Fibroblast of skin of scalp (primary cell): ENCODE data around the gene GPBP1L1.
"Not testable (repeated sequence)": the region's sequence is repeated elsewhere in the genome, so short reads cannot be mapped to it uniquely, and the experiment has no call there.

Source experiments
- DNase-seq: peaks from one replicate; pipeline ENCODE4 v3.0.0-alpha.2; 2013

GPBP1L1 gene

DNA sequence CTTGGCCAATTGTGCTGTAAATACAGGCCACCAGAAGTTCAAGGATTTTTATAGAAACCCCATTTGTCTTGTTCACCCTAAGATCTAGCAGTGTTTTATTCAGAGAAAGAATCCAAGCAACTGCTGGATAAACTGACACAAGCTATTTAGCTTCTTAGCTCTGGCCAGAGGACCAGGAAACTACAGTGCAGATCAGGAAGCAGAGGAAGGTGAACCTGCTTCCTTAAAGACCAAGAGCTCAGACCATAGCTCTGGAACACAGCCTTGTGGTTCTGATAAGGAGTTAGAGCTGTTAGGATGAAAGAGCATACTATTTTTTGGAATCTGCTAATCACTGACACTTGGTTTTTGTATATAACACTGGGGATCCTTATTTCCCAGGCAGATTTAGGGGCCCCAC is 57.3 kb downstream of the GPBP1L1 start:
- no peak for DNase-seq

DNA sequence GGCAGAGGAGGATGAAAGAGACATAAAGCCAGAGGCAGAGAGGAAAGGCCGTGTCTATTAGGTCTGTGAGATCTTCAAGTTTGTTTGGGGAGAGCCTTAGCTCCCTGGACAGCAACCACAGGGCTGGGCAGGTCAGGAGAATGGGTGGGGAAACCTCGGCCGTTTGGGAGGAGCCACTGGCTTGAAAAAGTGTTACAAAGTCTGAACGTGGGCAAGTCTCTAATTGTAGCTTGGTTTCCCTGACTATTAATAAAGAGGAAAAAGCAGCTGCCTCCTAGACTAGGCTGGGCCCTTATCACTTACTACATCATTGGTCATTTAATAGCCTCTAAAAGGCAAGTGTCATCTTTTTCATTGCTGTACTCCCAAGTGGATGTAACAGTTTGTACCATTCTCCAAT is 62.4 kb downstream of the GPBP1L1 start, which contains the start of gene CCDC17:
Gene CCDC17, minus strand, starts transcription at position 83 of the 400 bp plus-strand sequence. CDS start 145 bp downstream, outside the sequence.
- no peak for DNase-seq

DNA sequence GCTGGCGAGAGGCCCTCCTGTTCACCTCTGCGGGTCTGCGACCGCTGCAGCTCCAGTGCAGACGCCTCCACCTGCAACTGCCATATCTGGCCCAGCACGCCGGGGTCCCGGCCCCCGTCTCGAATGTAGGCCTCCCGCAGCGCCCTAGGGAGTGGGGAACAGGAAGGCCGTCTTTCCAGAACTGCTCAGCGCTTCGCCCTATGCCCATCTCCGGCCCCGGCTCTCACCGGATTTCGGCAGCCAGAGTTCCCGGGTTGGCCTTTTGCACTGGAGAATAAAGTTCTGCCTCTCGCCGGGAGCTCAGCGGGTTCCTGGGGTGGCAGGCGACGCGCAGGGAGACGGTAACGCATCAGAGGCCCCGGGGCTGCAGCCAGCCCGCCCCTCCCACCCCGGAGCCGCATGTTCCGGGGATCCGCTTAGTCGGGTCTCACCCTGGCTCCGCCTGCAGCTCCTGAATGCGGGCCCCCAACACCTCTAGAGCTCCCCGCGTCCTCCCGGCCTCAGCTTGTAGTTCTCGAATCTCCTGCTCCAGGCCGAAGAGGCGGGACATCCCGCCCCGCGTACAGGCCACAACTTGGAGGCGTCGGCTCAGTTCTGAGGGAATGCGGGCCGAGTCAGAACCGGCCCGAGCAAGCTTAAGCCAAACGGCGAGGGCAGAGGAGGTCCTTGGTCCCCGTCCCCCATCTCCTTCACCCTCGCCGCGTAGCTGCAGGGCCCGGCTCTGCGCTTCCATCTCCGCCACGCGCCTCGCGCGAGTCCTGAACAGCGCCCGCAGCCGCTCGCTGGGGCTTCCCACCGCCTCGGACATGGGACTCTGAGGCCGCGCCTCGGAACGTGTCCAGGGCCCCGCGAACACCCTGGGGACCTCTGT is 63.6 kb downstream of the GPBP1L1 start:
- no peak for DNase-seq

DNA sequence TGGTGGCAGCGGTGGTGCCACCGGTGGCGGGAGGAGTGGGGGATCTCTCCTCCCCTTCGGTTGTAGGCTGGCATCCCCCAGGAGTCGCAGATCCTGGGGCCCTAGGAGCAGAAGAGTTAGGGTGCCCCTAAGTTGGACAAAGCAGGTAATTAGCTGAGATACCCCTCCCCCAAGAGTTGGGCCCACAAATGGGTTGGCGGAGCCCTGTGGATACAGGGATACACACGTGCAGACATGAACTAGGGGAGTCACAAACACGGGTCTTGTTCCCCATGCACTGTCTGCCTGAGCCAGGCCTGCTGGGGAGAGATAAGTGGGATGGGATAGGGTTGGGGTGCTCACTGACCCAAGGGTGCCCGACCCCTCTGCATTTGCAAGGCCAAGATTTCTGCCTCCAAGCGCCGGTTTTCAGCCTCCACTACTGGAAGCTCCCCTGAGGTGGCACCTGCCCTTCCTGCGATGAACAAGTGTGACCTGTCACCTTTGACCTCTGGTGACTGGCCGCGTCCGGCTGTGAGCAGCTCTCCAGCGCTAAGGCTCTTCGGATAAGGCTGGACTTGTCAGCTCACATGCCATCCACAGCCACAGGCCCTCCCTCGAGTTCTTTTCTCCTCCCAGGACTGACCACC is 64.3 kb downstream of the GPBP1L1 start:
- no peak for DNase-seq

DNA sequence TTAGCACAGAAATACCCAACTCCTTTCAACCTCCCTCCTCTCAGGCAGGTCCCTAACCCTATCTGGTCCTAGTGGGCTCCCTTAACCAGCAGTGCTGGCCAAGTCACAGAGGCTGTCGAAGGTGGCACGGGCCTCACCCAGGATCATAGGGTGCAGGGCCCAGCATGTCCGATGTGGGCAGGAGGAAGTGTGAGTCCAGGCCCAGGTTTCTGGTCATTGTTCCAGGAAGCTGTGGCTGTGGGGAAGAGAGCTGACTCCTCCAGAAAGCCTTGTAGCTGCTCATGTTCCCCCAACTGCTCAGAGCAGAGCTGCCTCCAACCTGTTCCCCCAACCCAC is 64.9 kb downstream of the GPBP1L1 start:
- no peak for DNase-seq

DNA sequence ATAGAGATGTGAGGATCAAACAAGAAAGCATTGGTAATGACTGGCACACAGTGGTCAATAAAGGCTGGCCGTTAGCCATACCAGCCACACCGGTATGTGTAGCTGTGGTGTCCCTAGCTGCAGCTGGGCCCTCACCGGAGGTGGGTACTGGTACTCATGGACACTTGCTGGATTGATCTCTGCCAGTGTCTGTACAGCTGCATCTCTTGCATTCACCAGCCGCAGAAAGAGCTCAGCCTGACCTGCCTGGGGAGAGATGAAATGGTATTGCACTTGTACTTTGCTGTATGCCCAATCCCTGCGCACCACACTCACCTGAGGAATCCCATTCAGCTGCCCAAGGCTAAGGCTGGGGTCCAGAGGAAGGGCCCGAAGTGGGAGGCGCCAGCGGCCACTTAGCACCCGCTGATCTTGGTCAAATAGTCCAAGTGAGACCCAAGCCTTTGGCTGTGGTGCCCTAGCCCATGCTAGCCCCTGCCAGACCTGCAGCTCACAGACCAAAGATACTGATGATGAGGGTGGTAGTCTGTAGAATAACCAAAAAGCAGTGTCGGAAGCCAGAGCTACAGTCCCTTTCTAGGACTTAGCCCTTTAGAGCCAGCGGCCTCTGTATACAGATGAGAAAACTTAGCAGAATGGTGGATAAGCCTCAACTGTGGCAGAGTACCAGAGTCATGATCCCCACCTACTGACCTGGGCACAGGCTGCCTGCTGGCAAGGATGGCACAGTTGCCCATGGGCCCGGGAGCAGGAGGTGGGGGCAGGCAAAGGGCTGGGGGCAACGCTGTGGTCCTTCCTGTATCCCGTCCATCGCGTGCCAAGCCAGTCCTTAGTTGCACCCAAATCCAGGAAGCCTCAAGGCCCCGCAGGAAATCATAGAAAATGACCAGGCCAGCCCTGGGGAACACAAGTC is 65.5 kb downstream of the GPBP1L1 start:
- no peak for DNase-seq

DNA sequence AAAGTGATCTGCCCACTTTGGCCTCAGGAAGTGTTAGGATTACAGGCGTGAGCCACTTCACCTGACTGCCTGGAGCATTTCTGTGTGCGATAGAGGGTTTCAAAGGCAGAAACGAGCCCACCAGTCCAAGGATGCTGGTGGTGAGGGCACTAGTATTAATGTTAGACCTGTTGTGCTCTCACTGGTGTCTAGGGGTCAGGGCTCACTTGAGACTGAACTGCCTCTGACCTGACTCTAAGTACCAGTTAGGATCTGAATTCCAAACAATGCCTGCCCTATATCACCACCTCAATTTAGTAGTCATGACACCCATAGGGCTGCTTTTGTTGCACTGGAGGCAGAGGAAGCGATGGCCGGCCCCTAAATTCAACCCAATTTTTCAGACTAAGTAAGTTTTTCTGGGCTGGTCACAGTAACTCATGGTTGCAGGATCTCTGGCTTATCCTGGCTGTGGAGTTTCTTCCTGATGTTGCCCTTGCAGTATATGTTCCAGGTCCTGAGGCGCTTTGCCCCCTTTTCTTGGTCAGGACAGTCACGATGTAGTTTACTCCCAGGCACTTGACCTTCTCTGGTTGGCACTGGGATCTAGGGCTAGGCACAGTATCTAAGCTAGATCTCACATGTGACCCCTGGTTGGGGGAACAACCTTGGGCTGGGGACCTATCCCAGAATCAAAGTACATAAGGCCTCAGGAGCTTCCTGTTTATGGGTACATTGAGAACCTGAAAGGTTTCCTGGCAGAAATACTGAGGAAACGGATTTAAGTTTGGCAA is 67.0 kb downstream of the GPBP1L1 start:
- no peak for DNase-seq

DNA sequence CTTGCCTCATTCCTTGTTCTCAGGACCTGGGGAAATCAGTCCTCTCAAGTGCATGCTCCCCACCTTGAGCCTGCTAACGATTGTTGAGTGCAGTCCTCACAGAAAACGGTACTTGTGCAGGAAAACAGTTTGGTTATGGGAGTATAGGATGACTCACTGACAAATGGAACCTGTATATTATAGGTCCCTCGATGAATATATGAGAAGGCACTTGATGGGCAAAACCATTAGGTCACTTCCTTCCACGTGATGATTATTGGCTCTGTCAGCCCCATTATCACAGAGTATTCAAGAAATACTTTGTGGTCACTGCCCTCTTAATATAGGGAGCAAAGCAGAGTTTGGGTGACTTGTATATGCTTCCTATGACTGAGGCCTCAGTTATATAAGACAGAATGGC is 68.7 kb downstream of the GPBP1L1 start:
- DNase-seq, result peak; percentile 6

DNA sequence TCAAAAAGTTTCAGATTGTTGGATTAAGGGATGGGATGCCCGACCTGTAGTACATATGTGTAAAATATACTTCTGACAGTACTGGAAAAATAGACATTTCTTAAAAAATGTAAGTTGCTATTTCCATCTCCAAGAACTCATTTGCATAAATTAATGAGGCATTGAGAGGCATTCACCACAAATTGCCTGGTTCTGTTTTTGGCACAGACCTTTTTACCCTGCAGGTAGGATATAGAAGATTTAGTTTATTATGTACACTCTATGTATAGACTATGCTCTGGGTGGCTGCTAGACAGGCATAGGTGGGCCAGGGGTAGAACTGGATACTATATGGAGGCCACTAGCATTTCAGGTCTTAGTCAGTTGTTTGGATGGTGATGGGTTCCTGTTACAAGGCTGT is 70.4 kb downstream of the GPBP1L1 start:
- DNase-seq, result no peak

DNA sequence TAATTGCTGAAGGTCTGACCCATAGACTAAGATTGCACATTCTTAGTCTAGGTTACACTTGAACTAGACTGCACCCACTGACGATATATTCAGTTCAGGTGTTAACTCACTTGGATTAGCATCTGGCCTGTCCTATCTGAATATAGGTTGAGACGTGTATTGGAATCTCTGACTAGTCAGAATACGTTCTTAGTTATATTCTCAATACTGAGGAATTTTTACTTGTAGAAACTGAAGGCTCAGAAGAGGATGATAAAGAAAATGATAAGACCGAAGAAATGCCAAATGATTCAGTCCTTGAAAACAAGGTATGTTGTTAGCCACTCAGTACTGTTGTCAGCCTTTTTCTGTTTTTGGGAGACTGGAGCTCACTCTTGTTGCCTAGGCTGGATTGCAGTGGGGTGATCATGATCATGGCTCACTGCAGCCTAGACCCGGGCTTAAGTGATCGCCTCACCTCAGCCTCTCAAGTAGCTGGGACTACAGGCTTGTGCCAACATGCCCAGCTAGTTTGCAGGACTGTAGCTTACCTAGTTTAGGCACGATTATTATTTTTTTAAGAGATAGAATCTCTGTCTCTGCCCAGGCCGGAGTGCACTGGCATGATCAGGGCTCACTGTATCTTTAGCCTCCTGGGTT is 73.3 kb downstream of the GPBP1L1 start:
- no peak for DNase-seq

DNA sequence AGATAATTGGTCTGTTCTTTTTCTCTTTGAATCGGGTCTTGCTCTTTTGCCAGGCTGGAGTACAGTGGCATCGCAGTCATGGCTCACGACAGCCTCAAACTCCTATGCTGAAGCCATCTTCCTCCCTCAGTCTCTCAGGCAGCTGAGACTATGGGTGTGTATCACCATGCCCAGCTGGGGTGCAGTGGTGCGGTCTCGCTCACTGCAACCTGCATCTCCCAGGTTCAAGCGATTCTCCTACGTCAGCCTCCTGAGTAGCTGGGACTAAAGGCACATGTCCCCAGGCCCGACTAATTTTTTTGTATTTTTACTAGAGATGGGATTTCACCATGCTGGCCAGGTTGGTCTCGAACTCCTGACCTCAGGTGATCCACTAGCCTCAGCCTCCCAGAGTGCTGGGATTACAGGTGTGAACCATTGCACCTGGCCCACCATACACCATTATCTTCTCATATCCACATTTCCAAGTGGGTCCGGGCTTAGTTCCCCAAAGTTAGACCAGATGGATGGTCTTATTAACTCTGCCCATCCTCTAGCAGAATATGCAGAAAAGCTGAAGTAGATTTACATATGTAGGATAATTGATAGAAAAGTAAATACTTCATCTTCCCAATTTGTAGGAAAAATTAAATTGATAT is 75.6 kb downstream of the GPBP1L1 start:
- DNase-seq, result no peak

DNA sequence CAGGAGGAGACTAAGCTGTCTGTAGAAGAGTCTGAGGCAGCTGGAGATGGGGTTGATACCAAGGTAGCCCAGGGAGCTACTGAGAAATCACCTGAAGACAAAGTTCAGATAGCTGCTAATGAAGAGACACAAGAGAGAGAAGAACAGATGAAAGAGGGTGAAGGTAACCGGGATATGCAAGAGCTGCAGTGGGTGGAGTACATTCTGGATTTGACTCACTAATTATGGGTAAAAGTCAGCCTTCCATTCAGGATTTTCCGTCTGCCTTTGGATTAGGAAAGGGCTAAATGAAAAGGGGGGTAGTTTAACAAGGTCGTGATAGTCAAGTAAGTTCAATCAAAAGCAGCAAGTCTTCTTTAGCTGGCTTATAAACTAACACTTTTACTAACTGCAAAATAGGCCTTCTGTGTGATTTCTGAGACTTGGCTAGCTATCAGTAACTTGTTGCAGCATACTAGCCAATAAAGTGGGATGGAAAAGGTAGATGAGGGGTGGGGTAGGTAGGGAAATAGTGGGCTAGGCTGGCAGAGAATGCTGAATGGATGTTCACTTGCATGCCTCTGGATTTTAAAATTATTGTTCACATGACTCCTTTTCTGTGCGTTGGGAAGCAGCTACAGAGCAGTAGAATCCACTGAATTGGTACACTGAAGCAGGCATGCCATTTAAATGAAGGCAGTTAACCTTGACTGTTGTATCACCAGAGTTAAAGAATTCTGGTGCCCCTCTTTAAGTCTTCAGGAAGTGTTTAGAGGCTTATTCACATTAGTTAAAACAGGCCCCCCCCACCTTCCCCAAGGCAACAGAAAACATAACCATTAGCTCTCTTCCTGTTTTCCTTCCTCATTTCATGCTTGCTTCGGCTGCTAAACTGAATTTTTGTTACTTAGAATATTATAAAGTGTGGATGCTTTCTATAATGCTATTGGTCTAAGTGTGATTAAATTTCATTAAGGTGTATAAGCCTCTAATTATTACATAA is 77.9 kb downstream of the GPBP1L1 start:
- no peak for DNase-seq

DNA sequence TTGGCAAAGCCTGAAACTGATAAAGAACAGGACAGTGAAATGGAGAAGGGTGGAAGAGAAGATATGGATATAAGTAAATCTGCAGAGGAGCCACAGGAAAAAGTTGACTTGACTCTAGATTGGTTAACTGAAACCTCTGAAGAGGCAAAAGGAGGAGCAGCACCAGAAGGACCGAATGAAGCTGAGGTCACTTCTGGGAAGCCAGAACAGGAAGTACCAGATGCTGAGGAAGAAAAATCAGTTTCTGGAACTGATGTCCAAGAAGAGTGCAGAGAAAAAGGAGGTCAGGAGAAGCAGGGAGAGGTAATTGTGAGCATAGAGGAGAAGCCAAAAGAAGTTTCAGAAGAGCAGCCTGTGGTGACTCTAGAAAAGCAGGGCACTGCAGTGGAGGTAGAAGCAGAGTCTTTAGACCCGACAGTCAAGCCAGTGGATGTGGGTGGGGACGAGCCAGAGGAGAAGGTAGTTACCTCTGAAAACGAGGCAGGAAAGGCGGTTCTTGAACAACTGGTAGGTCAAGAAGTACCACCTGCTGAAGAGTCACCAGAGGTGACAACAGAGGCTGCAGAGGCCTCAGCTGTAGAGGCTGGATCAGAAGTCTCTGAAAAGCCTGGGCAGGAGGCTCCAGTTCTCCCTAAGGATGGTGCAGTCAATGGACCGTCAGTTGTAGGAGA is 78.8 kb downstream of the GPBP1L1 start:
- DNase-seq, result no peak

DNA sequence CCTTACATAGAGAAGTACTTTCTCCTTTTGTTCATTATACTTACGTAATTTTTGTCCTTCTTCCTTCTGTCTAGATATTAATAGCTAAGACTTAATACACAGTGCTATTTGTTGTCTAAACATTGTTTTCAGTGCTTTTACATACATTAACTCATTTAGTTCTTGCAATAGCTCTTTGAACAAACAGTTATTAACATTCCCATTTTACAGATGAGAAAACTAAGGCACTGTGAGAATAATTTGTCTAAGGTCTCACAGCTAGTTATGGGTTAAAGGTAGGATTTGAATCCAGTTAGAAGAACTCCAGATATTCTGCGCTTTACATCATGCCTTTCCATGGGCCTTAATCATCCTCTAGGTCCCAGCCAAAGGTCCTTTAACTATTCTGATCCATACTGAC is 82.1 kb downstream of the GPBP1L1 start:
- DNase-seq, result no peak

DNA sequence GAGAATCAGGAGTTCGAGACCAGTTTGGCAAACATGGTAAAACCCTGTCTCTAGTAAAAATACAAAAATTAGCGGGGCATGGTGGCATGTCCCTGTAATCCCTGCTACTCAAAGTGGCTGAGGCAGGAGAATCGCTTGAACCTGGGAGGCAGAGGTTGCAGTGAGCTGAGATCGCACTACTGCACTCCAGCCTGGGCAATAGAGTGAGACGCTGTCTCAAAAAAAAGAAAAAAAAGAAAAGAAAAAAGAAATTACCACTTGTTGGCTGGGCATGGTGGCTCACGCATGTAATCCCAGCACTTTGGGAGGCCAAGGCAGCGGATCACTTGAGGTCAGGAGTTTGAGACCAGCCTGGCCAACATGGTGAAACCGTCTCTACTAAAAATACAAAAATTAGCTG is 89.6 kb downstream of the GPBP1L1 start:
- DNase-seq, result not testable (repeated sequence)

DNA sequence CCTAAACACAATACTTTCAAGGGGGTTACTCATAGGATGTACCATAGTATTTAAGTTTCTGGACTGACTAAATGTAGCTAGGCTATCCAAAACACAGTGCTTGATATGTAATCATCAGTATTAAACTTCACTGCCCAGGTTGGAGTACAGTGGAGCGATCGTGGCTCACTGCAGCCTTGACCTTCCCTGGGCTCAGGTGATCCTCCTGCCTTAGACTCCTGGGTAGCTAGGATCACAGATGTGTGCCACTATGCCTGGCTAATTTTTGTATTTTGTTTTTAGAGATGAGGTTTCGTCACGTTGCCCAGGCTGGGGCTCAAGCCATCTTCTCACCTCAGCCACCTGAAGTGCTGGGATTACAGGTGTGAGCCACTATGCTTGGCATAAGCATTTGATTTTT is 91.9 kb downstream of the GPBP1L1 start:
- no peak for DNase-seq

DNA sequence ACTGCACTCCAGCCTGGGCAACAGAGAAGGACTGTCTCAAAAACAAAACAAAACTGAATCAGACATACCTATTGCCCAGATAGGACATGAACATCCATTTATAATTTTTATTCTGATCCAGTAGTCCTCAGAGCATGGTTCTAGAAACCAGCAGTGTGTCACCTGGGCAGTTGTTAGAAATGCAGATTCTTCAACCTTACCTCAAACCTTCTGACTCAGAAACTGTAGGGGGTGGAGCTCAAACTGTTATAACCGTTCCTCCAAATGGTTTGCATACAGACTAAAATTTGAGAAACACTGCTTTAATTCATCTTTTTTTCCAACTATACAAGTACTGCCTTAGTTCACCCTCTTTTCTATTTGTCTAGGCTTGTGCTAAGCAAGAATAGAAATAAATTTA is 96.5 kb downstream of the GPBP1L1 start:
- DNase-seq, result no peak

DNA sequence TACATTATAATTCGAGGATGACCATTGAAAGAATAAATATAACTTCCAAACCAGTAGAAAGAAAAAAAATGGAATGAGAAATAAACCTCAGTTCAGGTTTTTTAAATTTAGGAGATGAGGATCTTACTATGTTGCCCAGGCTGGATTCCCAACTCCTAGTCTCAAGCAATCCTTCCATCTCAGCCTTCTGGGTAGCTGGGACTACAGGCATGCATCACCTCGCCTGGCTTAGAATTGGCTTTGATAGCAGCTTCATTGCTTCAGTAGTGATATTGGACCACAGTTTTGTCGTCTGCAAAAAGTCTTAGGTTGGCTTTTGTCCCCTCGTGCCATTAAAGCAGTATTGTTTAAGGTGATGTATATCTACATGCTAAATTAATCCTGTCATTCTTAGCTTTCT is 99.6 kb downstream of the GPBP1L1 start:
- DNase-seq, result no peak

DNA sequence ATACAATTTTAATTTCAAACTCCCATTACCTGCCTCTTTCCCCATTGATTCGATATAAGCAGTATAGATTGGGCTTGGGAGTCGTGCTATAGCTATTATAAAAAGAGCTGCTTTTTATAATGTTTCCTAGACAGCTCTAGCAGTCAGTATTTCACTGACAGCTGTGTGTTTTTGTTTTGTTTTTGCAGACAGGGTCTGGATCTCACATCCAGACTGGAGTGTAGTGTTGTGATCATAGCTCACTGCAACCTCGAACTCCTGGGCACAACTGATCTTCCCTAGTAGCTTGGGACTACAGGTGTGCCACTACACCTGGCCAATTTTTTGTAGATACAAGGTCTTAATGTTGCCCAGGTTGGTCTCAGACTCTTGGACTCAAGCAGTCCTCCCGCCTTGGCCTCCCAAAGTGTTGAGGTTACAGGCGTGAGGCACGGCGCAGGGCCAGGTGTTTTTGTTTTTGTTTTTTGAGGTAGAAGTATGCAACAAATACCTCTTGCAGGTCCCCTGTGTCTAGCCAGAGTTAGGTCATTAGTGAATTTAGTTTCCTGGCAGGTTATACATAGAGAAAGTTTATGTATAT is 100.7 kb downstream of the GPBP1L1 start:
- DNase-seq, result no peak
